Lower leg skin (tissue), 4 donors: ENCODE data around the gene TMED9. TPM values are rescaled to one million over a fixed set of nuclear protein-coding genes. Genes with fewer than 3 reads are reported as not detected.

Experiments
- total RNA-seq, 4 donors: library from RNA; depleted of rRNA; stranded (reverse); fragments of >200 nt; gene quantifications; one replicate each; pipeline ENCODE4 v1.1.0, GENCODE V29; 2016

Gene TMED9
- total RNA-seq, 4 donors from 2014 or later, result 70.4 to 95.7 (median 80.4) TPM

Other genes starting within 250 kb of the TMED9 start
- gene LMAN2, start 240.5 kb upstream of the TMED9 start, total RNA-seq, result 100 to 1,000 TPM; 139 to 191 (median 166) TPM
- 10 to 100 TPM; 28.6 to 38.3 (median 37.2) TPM for gene RGS14, start 234.3 kb upstream of the TMED9 start, total RNA-seq
- gene SLC34A1, start 207.8 kb upstream of the TMED9 start, total RNA-seq, result under 1 TPM in 2 of 4 donors, not detected in 2; 0.12 to 0.39 TPM
- not detected for gene PFN3, start 191.5 kb upstream of the TMED9 start, total RNA-seq
- gene F12, start 182.6 kb upstream of the TMED9 start, total RNA-seq, result 10 to 100 TPM in 2 of 4 donors, 1 to 10 TPM in 2; 1.9 to 14.5 (median 10.1) TPM
- 10 to 100 TPM; 29.5 to 56.7 (median 38.1) TPM for gene GRK6, start 165.5 kb upstream of the TMED9 start, total RNA-seq
- gene PRR7, start 145.4 kb upstream of the TMED9 start, total RNA-seq, result 10 to 100 TPM in 1 of 4 donors, 1 to 10 TPM in 3; 5.4 to 10.2 (median 8.0) TPM
- 10 to 100 TPM; 14.0 to 65.5 (median 27.6) TPM for gene DBN1, start 118.6 kb upstream of the TMED9 start, total RNA-seq
- 10 to 100 TPM; 11.8 to 31.7 (median 23.5) TPM for gene PDLIM7, start 94.6 kb upstream of the TMED9 start, total RNA-seq
- 1 to 10 TPM; 1.5 to 4.0 (median 2.0) TPM for gene DOK3, start 82.4 kb upstream of the TMED9 start, total RNA-seq
- gene DDX41, start 75.2 kb upstream of the TMED9 start, total RNA-seq, result 100 to 1,000 TPM in 1 of 4 donors, 10 to 100 TPM in 3; 70.7 to 108 (median 88.6) TPM
- 100 to 1,000 TPM in 1 of 4 donors, 10 to 100 TPM in 3; 57.0 to 128 (median 69.7) TPM for gene FAM193B, start 37.6 kb upstream of the TMED9 start, total RNA-seq
- 10 to 100 TPM; 11.8 to 17.8 (median 16.4) TPM for gene B4GALT7, start 7.9 kb downstream of the TMED9 start, total RNA-seq
- gene FAM153A, start 190.7 kb downstream of the TMED9 start, total RNA-seq, result 1 to 10 TPM; 1.5 to 9.3 (median 3.8) TPM